ENCODE measurements around the gene TNFRSF8. TPM values are rescaled to one million over a fixed set of nuclear protein-coding genes. Genes with fewer than 3 reads are reported as not detected.

TNFRSF8 gene
- total and polyA plus RNA-seq, 2 of the 4 experiments (the other 2 are of a cell fraction) = under 0.01 to 0.31 TPM

DNA sequence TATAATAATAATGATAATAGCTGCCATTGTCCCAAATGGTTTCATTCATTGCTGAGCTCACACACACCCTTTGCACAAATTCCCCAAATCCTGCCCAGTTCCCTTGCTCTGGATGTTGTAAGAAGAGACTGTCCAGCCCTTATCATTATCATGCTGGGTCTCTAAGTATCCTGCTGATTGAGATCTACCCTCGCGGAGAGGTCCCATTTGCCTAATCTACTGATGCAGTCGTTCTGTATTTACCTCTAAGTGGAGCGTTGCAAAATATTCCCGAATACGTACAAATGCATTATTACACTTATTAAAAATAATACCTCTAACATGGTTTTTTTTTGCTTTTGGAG, 51.2 kb downstream of the TNFRSF8 start:
- ChIA-PET CTCF (interaction anchor here (0.9 kb wide), 1 partner anchor 11 kb away, joined by 3 read pairs; no protein-coding TSS in a partner anchor), POLR2A (ENCODE audit: unreplicated experiment) (no interaction called here)
- Histone ChIP-seq H3K79me1 (ENCODE audit: low read depth in 1 of 2, low read length in 2 of 2) (no peaks in the 10 kb centered on the region), H2BK15ac (ENCODE audit: low read depth, low read length) (no peak overlapping the region), H3K23ac (ENCODE audit: low read depth, low read length) (no peak overlapping the region), H2BK120ac (ENCODE audit: low read depth, low read length) (no peak overlapping the region), H2BK5ac (ENCODE audit: low read depth, low read length, poor library complexity, severe bottlenecking) (no peak overlapping the region), H3K14ac (replicated peaks; ENCODE audit: low read depth, low read length) (no peak overlapping the region), H3K27ac (ENCODE audit: insufficient read depth, low read length) (no peak overlapping the region), H3K9me1 (ENCODE audit: insufficient read depth, low read length) (no peaks in the 10 kb centered on the region), H3K4me2 (ENCODE audit: low read depth, low read length) (no peak overlapping the region), H3K36me3 (ENCODE audit: control insufficient read depth, insufficient read depth, low read length) (no peaks in the 10 kb centered on the region), H3K4me3 (ENCODE audit: insufficient read depth, low read depth, low read length) (no peak overlapping the region), H2BK20ac (ENCODE audit: low read depth, low read length) (no peak overlapping the region), H3K56ac (ENCODE audit: extremely low read depth, insufficient read depth, low read length) (no peak overlapping the region), H2AK9ac (replicated peaks; ENCODE audit: low read depth, low read length, poor library complexity) (no peak overlapping the region), H4K8ac (ENCODE audit: low read depth in 2 of 2, low read length in 2 of 2) (no peak overlapping the region), H4K5ac (ENCODE audit: low read depth, low read length) (no peak overlapping the region), H2AFZ (replicated peaks; ENCODE audit: low read length, poor library complexity) (no peak overlapping the region), H3K18ac (ENCODE audit: low read depth, low read length) (no peak overlapping the region), H4K91ac (ENCODE audit: insufficient read depth, low read depth, low read length) (no peak overlapping the region), H3K9ac (ENCODE audit: low read depth, low read length) (no peak overlapping the region), H3K9me3 (ENCODE audit: control insufficient read depth, insufficient read depth, low read length) (no peaks in the 10 kb centered on the region), H3K27me3 (ENCODE audit: control insufficient read depth, insufficient read depth, low read length) (no peaks in the 10 kb centered on the region), H4K20me1 (ENCODE audit: insufficient read depth, low read length) (no peaks in the 10 kb centered on the region), H2AK5ac (ENCODE audit: low read depth, low read length) (no peak overlapping the region), H3K4me1 (ENCODE audit: control insufficient read depth, insufficient read depth, low read length) (peaks cover 7% of the 10 kb centered on the region), H3K4ac (ENCODE audit: low read depth, low read length) (no peak overlapping the region)
- no peak for ATAC-seq (ENCODE audit: low read depth)
- dilution Hi-C loops (cut with HindIII; ENCODE audit: low sequenced_read_pairs, unreplicated experiment) = no loop called here
- no TSS peak for BruUV-seq (replicated peaks)
- intact Hi-C loops (cut with micrococcal nuclease) = no loop called here
- no peak for DNase-seq
- in situ Hi-C loops (cut with MboI; ENCODE audit: low sequenced_read_pairs) = no loop called here
- no CpG with 5 or more reads among the region's 6 CpGs for WGBS, 2 experiments (ENCODE audit: extremely low coverage in 2 of 2, insufficient read length in 1 of 2)
- TF ChIP-seq RCOR1 (IDR thresholded peaks at IDR 0.05; ENCODE audit: insufficient replicate concordance, low read length) (no peak), SMC3 (IDR thresholded peaks at IDR 0.05; ENCODE audit: low read depth, low read length) (no peak), CHD1 (IDR thresholded peaks at IDR 0.05; ENCODE audit: low read depth, low read length) (no peak), RAD21 (IDR thresholded peaks at IDR 0.05; ENCODE audit: low read length) (no peak), BHLHE40 (IDR thresholded peaks at IDR 0.05; ENCODE audit: low read depth, low read length) (no peak), MAFK (IDR thresholded peaks at IDR 0.05; ENCODE audit: low read depth, low read length) (no peak), CEBPB (IDR thresholded peaks at IDR 0.05; ENCODE audit: low read depth, low read length) (no peak), MAZ (IDR thresholded peaks at IDR 0.05; ENCODE audit: borderline replicate concordance, low read depth, low read length) (no peak)
- TF ChIP-seq, protein P1, sequence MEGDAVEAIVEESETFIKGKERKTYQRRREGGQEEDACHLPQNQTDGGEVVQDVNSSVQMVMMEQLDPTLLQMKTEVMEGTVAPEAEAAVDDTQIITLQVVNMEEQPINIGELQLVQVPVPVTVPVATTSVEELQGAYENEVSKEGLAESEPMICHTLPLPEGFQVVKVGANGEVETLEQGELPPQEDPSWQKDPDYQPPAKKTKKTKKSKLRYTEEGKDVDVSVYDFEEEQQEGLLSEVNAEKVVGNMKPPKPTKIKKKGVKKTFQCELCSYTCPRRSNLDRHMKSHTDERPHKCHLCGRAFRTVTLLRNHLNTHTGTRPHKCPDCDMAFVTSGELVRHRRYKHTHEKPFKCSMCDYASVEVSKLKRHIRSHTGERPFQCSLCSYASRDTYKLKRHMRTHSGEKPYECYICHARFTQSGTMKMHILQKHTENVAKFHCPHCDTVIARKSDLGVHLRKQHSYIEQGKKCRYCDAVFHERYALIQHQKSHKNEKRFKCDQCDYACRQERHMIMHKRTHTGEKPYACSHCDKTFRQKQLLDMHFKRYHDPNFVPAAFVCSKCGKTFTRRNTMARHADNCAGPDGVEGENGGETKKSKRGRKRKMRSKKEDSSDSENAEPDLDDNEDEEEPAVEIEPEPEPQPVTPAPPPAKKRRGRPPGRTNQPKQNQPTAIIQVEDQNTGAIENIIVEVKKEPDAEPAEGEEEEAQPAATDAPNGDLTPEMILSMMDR (conservative IDR thresholded peaks at IDR 0.05; ENCODE audit: low read depth, low read length) = no peak
- TF ChIP-seq, protein P2, sequence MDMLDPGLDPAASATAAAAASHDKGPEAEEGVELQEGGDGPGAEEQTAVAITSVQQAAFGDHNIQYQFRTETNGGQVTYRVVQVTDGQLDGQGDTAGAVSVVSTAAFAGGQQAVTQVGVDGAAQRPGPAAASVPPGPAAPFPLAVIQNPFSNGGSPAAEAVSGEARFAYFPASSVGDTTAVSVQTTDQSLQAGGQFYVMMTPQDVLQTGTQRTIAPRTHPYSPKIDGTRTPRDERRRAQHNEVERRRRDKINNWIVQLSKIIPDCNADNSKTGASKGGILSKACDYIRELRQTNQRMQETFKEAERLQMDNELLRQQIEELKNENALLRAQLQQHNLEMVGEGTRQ (IDR thresholded peaks at IDR 0.05; ENCODE audit: low read depth, low read length) = no peak

Measured in IMR-90 (cell line).